Ramos (cell line): Measurements from ENCODE around the gene LBR.

Experiments
- in situ Hi-C: fragments of 300-500 bp; cut with MboI; formaldehyde crosslinking; loops from one replicate; pipeline ENCODE4 v1.14.3; 2022; ENCODE audit warnings: low sequenced_read_pairs; ENCODE audit not compliant: unreplicated experiment

The LBR gene

GRCh38 chr1:225425201-225425786 is 2.5 kb downstream of the LBR start:
- in situ Hi-C loops, result no loop called here

- in situ Hi-C loops, result no loop called here
Measured at GRCh38 chr1:225424562-225425200, 3.2 kb downstream of the LBR start.

GRCh38 chr1:225423518-225423855 is 4.4 kb downstream of the LBR start:
- in situ Hi-C loops, result no loop called here

- in situ Hi-C loops, result no loop called here
Measured at GRCh38 chr1:225422795-225423517, 4.9 kb downstream of the LBR start.

- in situ Hi-C loops, result no loop called here
Measured at GRCh38 chr1:225422031-225422605, 5.7 kb downstream of the LBR start.

GRCh38 chr1:225418598-225418997 is 9.2 kb downstream of the LBR start:
- in situ Hi-C loops, result no loop called here

GRCh38 chr1:225418059-225418458 is 9.8 kb downstream of the LBR start:
- in situ Hi-C loops, result no loop called here

- in situ Hi-C loops, result no loop called here
Measured at GRCh38 chr1:225415967-225416745, 11.7 kb downstream of the LBR start.

- in situ Hi-C loops, result no loop called here
Measured at GRCh38 chr1:225415307-225415706, 12.5 kb downstream of the LBR start.

- in situ Hi-C loops, result no loop called here
Measured at GRCh38 chr1:225413708-225414375, 14.0 kb downstream of the LBR start.

GRCh38 chr1:225412803-225413351 is 15.0 kb downstream of the LBR start:
- in situ Hi-C loops, result no loop called here

GRCh38 chr1:225412321-225412720 is 15.5 kb downstream of the LBR start:
- in situ Hi-C loops, result no loop called here

- in situ Hi-C loops, result no loop called here
Measured at GRCh38 chr1:225410036-225410435, 17.8 kb downstream of the LBR start.

GRCh38 chr1:225409051-225409450 is 18.8 kb downstream of the LBR start:
- in situ Hi-C loops, result no loop called here

GRCh38 chr1:225408249-225408648 is 19.6 kb downstream of the LBR start:
- in situ Hi-C loops, result no loop called here

- in situ Hi-C loops, result no loop called here
Measured at GRCh38 chr1:225407755-225408154, 20.1 kb downstream of the LBR start.

- in situ Hi-C loops, result no loop called here
Measured at GRCh38 chr1:225406976-225407725, 20.7 kb downstream of the LBR start.

GRCh38 chr1:225400968-225401367 is 26.9 kb downstream of the LBR start:
- in situ Hi-C loops, result no loop called here

GRCh38 chr1:225396357-225396756 is 31.5 kb downstream of the LBR start:
- in situ Hi-C loops, result no loop called here
